WTC11 (cell line): ENCODE results near the gene MAP3K2. TPM values are rescaled to one million over a fixed set of nuclear protein-coding genes. Genes with fewer than 3 reads are reported as not detected.

Source experiments
- ATAC-seq: fragments of 200-7000 bp; cut with Tn5 transposase; 2 replicates; pipeline ENCODE4 v1.10.0; 2021; ENCODE audit warnings: mild to moderate bottlenecking, moderate library complexity
- CTCF ChIA-PET: fragments of 300-600 bp; sonication (Branson Sonifier 250); formaldehyde crosslinking; loops from one replicate; lab custom pipeline; 2021; ENCODE audit warnings: antibody characterized with exemption; lab: Charles Lee
- POLR2A ChIA-PET: fragments of 350-600 bp; sonication (Branson Sonifier 250); formaldehyde crosslinking; loops from one replicate; lab custom pipeline; 2021; ENCODE audit warnings: antibody characterized with exemption; lab: Charles Lee
- DNase-seq: peaks from one replicate; pipeline ENCODE4 v3.0.0; 2021; ENCODE audit warnings: low spot score
- H3K27ac Mint-ChIP-seq: 2 replicates; pipeline ENCODE4 v1.8.0; 2021; ENCODE audit warnings: mixed read lengths
- H3K27me3 Mint-ChIP-seq: 2 replicates; pipeline ENCODE4 v1.8.0; 2021; ENCODE audit warnings: low read depth, mild to moderate bottlenecking, moderate library complexity, mixed read lengths
- H3K36me3 Mint-ChIP-seq: 2 replicates; pipeline ENCODE4 v1.8.0; 2021; ENCODE audit warnings: mixed read lengths
- H3K4me1 Mint-ChIP-seq: 2 replicates; pipeline ENCODE4 v1.8.0; 2022; ENCODE audit warnings: mixed read lengths
- H3K4me3 Mint-ChIP-seq: 2 replicates; pipeline ENCODE4 v1.8.0; 2021; ENCODE audit warnings: mild to moderate bottlenecking, moderate library complexity, mixed read lengths
- H3K9me3 Mint-ChIP-seq: 2 replicates; pipeline ENCODE4 v1.8.0; 2021; ENCODE audit warnings: mixed read lengths
- AR ChIP-seq: fragments of 250-450 bp; sonication (Bioruptor Pico); IDR thresholded peaks from 2 replicates; pipeline ENCODE4 v1.9.0; 2021; ENCODE audit warnings: mild to moderate bottlenecking
- ATF1 ChIP-seq: sonication (generic); formaldehyde crosslinking; IDR thresholded peaks from 2 replicates; pipeline ENCODE4 v1.8.1; 2023; ENCODE audit warnings: mild to moderate bottlenecking, moderate library complexity, missing genetic modification reagents
- ATF6 ChIP-seq: sonication (generic); formaldehyde crosslinking; IDR thresholded peaks from 2 replicates; pipeline ENCODE4 v1.8.1; 2023; ENCODE audit warnings: mild to moderate bottlenecking, missing genetic modification reagents
- EMX1 ChIP-seq: fragments of 250-450 bp; sonication (Bioruptor Pico); IDR thresholded peaks from 2 replicates; pipeline ENCODE4 v1.8.0; 2021; ENCODE audit warnings: mild to moderate bottlenecking
- ETV6 ChIP-seq: sonication (generic); formaldehyde crosslinking; IDR thresholded peaks from 2 replicates; pipeline ENCODE4 v1.8.1; 2022; ENCODE audit warnings: mild to moderate bottlenecking, missing genetic modification reagents
- FOXJ3 ChIP-seq: sonication (generic); formaldehyde crosslinking; IDR thresholded peaks from 2 replicates; pipeline ENCODE4 v1.9.0; 2021; ENCODE audit warnings: missing genetic modification reagents, mild to moderate bottlenecking, borderline replicate concordance
- GABPB1 ChIP-seq: sonication (generic); formaldehyde crosslinking; IDR thresholded peaks from 2 replicates; pipeline ENCODE4 v1.8.1; 2023; ENCODE audit warnings: mild to moderate bottlenecking, missing genetic modification reagents
- IRF2 ChIP-seq: sonication (generic); formaldehyde crosslinking; IDR thresholded peaks from 2 replicates; pipeline ENCODE4 v1.8.0; 2022; ENCODE audit warnings: low read depth, missing genetic modification reagents, borderline replicate concordance
- NFATC4 ChIP-seq: fragments of 250-450 bp; sonication (Bioruptor Pico); IDR thresholded peaks from 2 replicates; pipeline ENCODE4 v1.9.0; 2021; ENCODE audit warnings: mild to moderate bottlenecking
- OVOL2 ChIP-seq: fragments of 250-450 bp; sonication (Bioruptor Pico); IDR thresholded peaks from 2 replicates; pipeline ENCODE4 v1.9.0; 2021; ENCODE audit warnings: mild to moderate bottlenecking, borderline replicate concordance
- SOX15 ChIP-seq: fragments of 250-450 bp; sonication (Bioruptor Pico); IDR thresholded peaks from 2 replicates; pipeline ENCODE4 v1.9.0; 2021; ENCODE audit warnings: mild to moderate bottlenecking
- TCF7 ChIP-seq: sonication (generic); formaldehyde crosslinking; IDR thresholded peaks from 2 replicates; pipeline ENCODE4 v1.8.0; 2022; ENCODE audit warnings: mild to moderate bottlenecking, low read depth, missing genetic modification reagents, moderate library complexity
- TEAD1 ChIP-seq: sonication (generic); formaldehyde crosslinking; IDR thresholded peaks from 2 replicates; pipeline ENCODE4 v1.8.0; 2022; ENCODE audit warnings: mild to moderate bottlenecking, missing genetic modification reagents
- USF1 ChIP-seq: sonication (generic); formaldehyde crosslinking; IDR thresholded peaks from 2 replicates; pipeline ENCODE4 v1.8.0; 2022; ENCODE audit warnings: mild to moderate bottlenecking, missing genetic modification reagents
- ZNF121 ChIP-seq: sonication (generic); formaldehyde crosslinking; IDR thresholded peaks from 2 replicates; pipeline ENCODE4 v1.8.0; 2023; ENCODE audit warnings: missing genetic modification reagents
- total RNA-seq: library from RNA; stranded (reverse); gene quantifications from 3 replicates; pipeline ENCODE4 v1.2.3, GENCODE V29; 2021
- TF ChIP-seq, protein P1 (sequence below): sonication (generic); formaldehyde crosslinking; conservative IDR thresholded peaks from 2 replicates; pipeline ENCODE4 v1.8.1; 2023; ENCODE audit warnings: mild to moderate bottlenecking, low read depth, missing genetic modification reagents, moderate library complexity
- TF ChIP-seq, protein P2 (sequence below): sonication (generic); formaldehyde crosslinking; IDR thresholded peaks from 2 replicates; pipeline ENCODE4 v1.8.0; 2022; ENCODE audit warnings: mild to moderate bottlenecking, missing genetic modification reagents

MAP3K2 gene
- total RNA-seq, 1 experiment from 2014 or later, result 26.9 TPM

DNA sequence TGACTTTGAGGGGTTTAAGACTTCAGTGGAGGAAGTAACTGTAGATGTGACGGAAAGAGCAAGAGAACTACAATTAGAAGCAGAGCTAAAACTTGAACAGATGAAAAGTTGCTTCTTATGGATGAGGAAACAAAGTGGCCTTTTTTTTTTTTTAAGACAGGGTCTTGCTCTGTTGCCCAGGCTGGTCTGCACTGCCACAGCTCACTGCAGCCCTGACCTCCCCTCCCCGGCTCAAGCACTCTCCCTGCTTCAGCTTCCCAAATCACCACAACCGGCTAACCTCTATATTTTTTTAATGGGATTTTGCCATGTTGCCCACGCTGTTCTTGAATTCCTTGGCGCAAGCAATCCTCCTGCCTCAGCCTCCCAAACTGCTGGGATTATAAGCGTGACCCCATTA is 3.2 kb downstream of the MAP3K2 start:
- Mint-ChIP-seq H3K4me1 (peaks cover 22% of the 10 kb centered on the region), H3K27me3 (no peaks in the 10 kb centered on the region; the same call in 1 of the 2 replicates), H3K4me3 (no peak overlapping the region), H3K36me3 (peaks cover 3% of the 10 kb centered on the region; the same call in 1 of the 2 replicates), H3K9me3 (no peaks in the 10 kb centered on the region), H3K27ac (no peak overlapping the region)
- TF ChIP-seq GABPB1 (CRISPR knock-in tag) (no peak), OVOL2 (CRISPR knock-in tag) (no peak), ZNF121 (peak; percentile 51; the same call in 1 of the 2 replicates)
- TF ChIP-seq, protein P1, sequence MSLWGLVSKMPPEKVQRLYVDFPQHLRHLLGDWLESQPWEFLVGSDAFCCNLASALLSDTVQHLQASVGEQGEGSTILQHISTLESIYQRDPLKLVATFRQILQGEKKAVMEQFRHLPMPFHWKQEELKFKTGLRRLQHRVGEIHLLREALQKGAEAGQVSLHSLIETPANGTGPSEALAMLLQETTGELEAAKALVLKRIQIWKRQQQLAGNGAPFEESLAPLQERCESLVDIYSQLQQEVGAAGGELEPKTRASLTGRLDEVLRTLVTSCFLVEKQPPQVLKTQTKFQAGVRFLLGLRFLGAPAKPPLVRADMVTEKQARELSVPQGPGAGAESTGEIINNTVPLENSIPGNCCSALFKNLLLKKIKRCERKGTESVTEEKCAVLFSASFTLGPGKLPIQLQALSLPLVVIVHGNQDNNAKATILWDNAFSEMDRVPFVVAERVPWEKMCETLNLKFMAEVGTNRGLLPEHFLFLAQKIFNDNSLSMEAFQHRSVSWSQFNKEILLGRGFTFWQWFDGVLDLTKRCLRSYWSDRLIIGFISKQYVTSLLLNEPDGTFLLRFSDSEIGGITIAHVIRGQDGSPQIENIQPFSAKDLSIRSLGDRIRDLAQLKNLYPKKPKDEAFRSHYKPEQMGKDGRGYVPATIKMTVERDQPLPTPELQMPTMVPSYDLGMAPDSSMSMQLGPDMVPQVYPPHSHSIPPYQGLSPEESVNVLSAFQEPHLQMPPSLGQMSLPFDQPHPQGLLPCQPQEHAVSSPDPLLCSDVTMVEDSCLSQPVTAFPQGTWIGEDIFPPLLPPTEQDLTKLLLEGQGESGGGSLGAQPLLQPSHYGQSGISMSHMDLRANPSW (CRISPR knock-in tag), result no peak
- no peak for DNase-seq
- ChIA-PET CTCF (interaction anchor here (2.0 kb wide), 1 partner anchor 31 kb away, joined by 5 read pairs; no protein-coding TSS in a partner anchor), POLR2A (no interaction called here)
- ATAC-seq, result no peak

DNA sequence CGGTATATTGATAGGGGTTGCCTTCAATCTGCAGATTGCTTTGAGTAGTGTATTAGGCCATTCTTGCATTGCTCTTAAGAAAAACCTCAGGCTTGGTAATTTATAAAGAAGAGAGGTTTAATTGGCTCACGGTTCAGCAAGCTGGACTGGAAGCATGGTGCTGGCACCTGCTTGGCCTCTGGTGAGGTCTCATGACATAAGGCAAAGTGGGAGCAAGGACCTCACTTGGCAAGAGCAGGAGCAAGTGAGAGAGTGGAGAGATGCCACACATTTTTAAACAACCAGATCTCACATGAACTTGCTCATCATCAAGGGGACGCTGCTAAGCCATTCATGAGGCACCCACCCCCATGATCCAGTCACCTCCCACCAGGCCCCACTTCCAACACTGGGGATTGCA is 4.9 kb downstream of the MAP3K2 start:
- ATAC-seq (no peak), DNase-seq (no peak)
- H3K36me3 Mint-ChIP-seq, result peaks cover 5% of the 10 kb centered on the region
- ChIA-PET CTCF (interaction anchor here (2.0 kb wide), 1 partner anchor 33 kb away, joined by 5 read pairs; no protein-coding TSS in a partner anchor), POLR2A (no interaction called here)
- TF ChIP-seq ATF6 (CRISPR knock-in tag) (no peak), FOXJ3 (CRISPR knock-in tag) (no peak)
- TF ChIP-seq, protein P2, sequence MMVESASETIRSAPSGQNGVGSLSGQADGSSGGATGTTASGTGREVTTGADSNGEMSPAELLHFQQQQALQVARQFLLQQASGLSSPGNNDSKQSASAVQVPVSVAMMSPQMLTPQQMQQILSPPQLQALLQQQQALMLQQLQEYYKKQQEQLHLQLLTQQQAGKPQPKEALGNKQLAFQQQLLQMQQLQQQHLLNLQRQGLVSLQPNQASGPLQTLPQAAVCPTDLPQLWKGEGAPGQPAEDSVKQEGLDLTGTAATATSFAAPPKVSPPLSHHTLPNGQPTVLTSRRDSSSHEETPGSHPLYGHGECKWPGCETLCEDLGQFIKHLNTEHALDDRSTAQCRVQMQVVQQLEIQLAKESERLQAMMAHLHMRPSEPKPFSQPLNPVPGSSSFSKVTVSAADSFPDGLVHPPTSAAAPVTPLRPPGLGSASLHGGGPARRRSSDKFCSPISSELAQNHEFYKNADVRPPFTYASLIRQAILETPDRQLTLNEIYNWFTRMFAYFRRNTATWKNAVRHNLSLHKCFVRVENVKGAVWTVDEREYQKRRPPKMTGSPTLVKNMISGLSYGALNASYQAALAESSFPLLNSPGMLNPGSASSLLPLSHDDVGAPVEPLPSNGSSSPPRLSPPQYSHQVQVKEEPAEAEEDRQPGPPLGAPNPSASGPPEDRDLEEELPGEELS (CRISPR knock-in tag), result no peak
- peaks cover 5% of the 10 kb centered on the region for H3K9me3 Mint-ChIP-seq
- H3K4me3 Mint-ChIP-seq, result no peak overlapping the region
- H3K4me1 Mint-ChIP-seq, result peaks cover 13% of the 10 kb centered on the region
- no peaks in the 10 kb centered on the region; the same call in 1 of the 2 replicates for H3K27me3 Mint-ChIP-seq
- no peak overlapping the region; the same call in 1 of the 2 replicates for H3K27ac Mint-ChIP-seq

DNA sequence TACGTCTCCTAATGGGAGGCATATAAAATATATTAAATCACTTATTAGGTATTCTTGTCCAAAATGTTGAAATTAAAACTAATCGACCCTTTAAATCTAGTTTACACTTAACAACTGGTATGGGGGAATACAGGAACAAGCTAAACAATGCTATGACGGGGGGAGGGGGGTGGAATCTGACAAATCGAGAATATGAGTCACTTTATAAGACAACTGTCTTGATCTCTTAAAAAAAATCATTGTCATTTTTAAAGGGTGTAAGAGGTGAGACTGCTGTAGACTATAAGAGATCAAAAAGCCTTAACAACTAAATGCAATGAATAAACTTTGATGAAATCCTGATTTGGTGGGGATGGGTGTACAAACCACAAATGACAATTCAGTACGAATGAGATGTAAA is 6.0 kb downstream of the MAP3K2 start:
- CTCF ChIA-PET, result no interaction called here
- Mint-ChIP-seq H3K27ac (no peak overlapping the region), H3K9me3 (peaks cover 13% of the 10 kb centered on the region), H3K27me3 (no peaks in the 10 kb centered on the region; the same call in 1 of the 2 replicates), H3K36me3 (peaks cover 15% of the 10 kb centered on the region), H3K4me3 (no peak overlapping the region), H3K4me1 (peaks cover 11% of the 10 kb centered on the region)
- no peak for ATAC-seq
- TF ChIP-seq TCF7 (CRISPR knock-in tag) (no peak), SOX15 (CRISPR knock-in tag) (no peak), ETV6 (CRISPR knock-in tag) (no peak), USF1 (CRISPR knock-in tag) (no peak), AR (CRISPR knock-in tag) (no peak), NFATC4 (CRISPR knock-in tag) (no peak), TEAD1 (CRISPR knock-in tag) (no peak), ATF1 (no peak), IRF2 (CRISPR knock-in tag) (no peak), EMX1 (CRISPR knock-in tag) (no peak)
- DNase-seq, result no peak
- POLR2A ChIA-PET, result no interaction called here
